K562 (cell line): ENCODE results near the gene LY6G5B. TPM values are rescaled to one million over a fixed set of nuclear protein-coding genes. Genes with fewer than 3 reads are reported as not detected.

Experiments used
- ETS2 ChIP-seq: IDR thresholded peaks from 2 replicates; pipeline ENCODE4 v1.6.1; 2016; ENCODE audit warnings: borderline replicate concordance, missing genetic modification characterization, mild to moderate bottlenecking, moderate library complexity, missing compliant biosample characterization; ENCODE audit not compliant: poor library complexity, severe bottlenecking
- MBD2 ChIP-seq: sonication (generic); IDR thresholded peaks from 2 replicates; pipeline ENCODE4 v1.6.1; 2016; ENCODE audit warnings: low read depth, borderline replicate concordance
- MGA ChIP-seq: fragments of 450-650 bp; IDR thresholded peaks from 2 replicates; pipeline ENCODE4 v1.6.1; 2016; ENCODE audit warnings: mild to moderate bottlenecking, moderate library complexity
- MYNN ChIP-seq, 2 experiments: sonication (generic); formaldehyde crosslinking in 1 of 2; IDR thresholded peaks; 2 replicates each; pipeline versions ENCODE4 v1.5.0 to v1.6.1; 2016 to 2020; ENCODE audit warnings: antibody characterized with exemption in 1 of 2, missing genetic modification reagents in 1 of 2
- NFYB ChIP-seq: IDR thresholded peaks from 2 replicates; pipeline ENCODE4 v1.6.1; 2011; ENCODE audit warnings: mild to moderate bottlenecking, moderate library complexity; ENCODE audit not compliant: insufficient read length; ENCODE audit errors: extremely low read depth
- NR2C2 ChIP-seq, 2 experiments: fragments of 200-800 bp in 1 of 2; sonication (Bioruptor generic) in 1 of 2; sonication (generic) in 1 of 2; formaldehyde crosslinking in 1 of 2; IDR thresholded peaks; 2 replicates each; pipeline versions ENCODE4 v1.6.1 to v1.8.0; 2016 to 2022; ENCODE audit warnings: mild to moderate bottlenecking in 1 of 2, missing compliant biosample characterization in 1 of 2, missing genetic modification characterization in 1 of 2, missing genetic modification reagents in 1 of 2
- NUFIP1 ChIP-seq: fragments of 450-650 bp; IDR thresholded peaks from 2 replicates; pipeline ENCODE4 v1.6.1; 2018; ENCODE audit not compliant: partially characterized antibody
- TSHZ1 ChIP-seq: fragments of 250-450 bp; sonication (Bioruptor Pico); IDR thresholded peaks from 2 replicates; pipeline ENCODE4 v1.4.0; 2020; ENCODE audit warnings: mild to moderate bottlenecking, moderate library complexity
- polyA plus RNA-seq, 8 experiments: library from polyadenylated mRNA; depleted of rRNA in 4 of 8; stranded (reverse) in 5 of 8; unstranded in 3 of 8; fragments of >200 nt; fragmentation: Nextera tagmentation in 2 of 8; fragmentation: Illumina TruSeq in 1 of 8; extraction: Ambion mirVana in 2 of 8; extraction: Trizol in 1 of 8; gene quantifications; 2 replicates each; pipeline versions ENCODE4 v1.2.1 to v1.2.3, GENCODE V29; 2011 to 2014; ENCODE audit warnings: inconsistent platforms in 1 of 8, missing spikeins in 1 of 8
- total RNA-seq, 7 experiments: library from RNA; depleted of rRNA in 6 of 7; stranded (reverse); fragments of >200 nt in 6 of 7; fragmentation: Illumina TruSeq in 2 of 7; extraction: Trizol in 2 of 7; gene quantifications; 2 replicates each; pipeline versions ENCODE4 v1.2.1 to v1.2.3, GENCODE V29; 2011 to 2021; ENCODE audit warnings: low replicate concordance in 1 of 7

The LY6G5B gene
- total and polyA plus RNA-seq, 9 of the 15 experiments (the other 6 are each of a cell fraction or from before 2014, with no cell fraction given), result 6.0 to 27.0 (median 7.5) TPM

GRCh38 chr6:31702819-31703716, 33.3 kb downstream of the LY6G5B start, which contains the start of gene ABHD16A (continued):
- TF ChIP-seq ETS2 (tag), result no peak
- TF ChIP-seq NR2C2 (CRISPR knock-in tag; IDR thresholded peaks at IDR 0.05), result 0 out of 2 replicates have a peak, but pooled peaks have one; percentile 49
- peak; percentile 81 for TF ChIP-seq NR2C2 (tag; IDR thresholded peaks at IDR 0.05)
- TF ChIP-seq NFYB, result no peak
- peak; percentile 95 for TF ChIP-seq MBD2
- TF ChIP-seq MGA, result no peak; the same call in 1 of the 2 replicates
- TF ChIP-seq MYNN (IDR thresholded peaks at IDR 0.05), result 0 out of 2 replicates have a peak, but pooled peaks have one; percentile 79
- TF ChIP-seq MYNN (CRISPR knock-in tag; IDR thresholded peaks at IDR 0.05), result no peak
- 0 out of 2 replicates have a peak, but pooled peaks have one; percentile 20 for TF ChIP-seq TSHZ1 (CRISPR knock-in tag)
- TF ChIP-seq NUFIP1, result peak; percentile 84
